Superior temporal gyrus (tissue), 1 donor: ENCODE results near the gene GFOD1.
"Not testable (repeated sequence)": the region's sequence is repeated elsewhere in the genome, so short reads cannot be mapped to it uniquely, and the experiment has no call there.

Experiments used
- DNase-seq: peaks from one replicate; pipeline ENCODE4 v3.0.0-alpha.2; 2016; ENCODE audit errors: extremely low spot score

GFOD1 gene

DNA sequence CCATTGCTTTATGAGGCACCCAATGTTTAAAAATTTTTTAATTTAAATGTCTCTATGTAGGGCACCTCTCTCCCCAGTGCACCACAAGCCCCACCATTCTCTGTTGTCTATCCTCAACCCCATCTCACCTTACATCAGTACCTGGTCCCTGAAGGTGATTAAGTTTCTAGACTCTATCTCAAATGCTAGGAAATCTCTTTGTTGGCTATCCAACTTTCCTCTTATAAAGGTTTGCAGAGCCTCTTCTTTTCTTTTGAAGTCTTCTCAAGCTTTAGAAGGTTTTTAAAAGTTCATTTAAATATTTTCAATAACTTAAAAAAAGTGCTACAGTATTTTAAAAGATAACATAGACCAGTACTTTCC lies 82.5 kb downstream of the GFOD1 start:
- DNase-seq: no peak

DNA sequence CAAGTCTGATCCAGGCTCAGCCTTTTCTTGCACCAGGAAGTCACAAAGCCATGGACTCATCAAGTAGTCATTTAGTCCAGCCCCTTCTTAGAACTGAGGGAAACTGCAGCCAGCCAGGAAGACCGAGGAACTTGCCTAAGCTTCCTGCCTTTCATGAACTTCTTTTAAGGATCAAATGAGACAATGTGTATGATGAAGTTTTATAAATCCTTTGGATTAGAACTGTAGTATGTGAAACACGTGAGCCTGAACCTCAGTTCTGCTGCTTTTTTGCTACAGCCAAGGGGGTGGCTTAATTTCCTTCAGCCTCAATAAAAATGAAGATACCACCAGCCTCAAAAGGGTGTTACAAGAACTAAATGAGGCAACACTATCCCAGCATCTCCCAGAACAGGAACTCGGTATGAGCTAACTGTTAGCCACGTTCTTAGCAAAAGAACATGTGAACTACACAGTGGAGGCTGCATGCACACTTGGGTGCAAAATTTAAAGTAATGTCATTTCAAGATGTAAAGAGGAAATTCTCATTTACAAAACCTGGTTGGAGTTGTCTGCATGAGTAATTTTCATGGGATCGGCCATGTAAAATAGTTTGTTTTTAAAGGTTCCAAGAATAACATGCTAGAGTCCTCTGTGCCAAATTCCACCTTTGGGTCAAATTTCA lies 83.0 kb downstream of the GFOD1 start:
- no peak for DNase-seq

GRCh38 chr6:13402711-13403110 lies 84.7 kb downstream of the GFOD1 start:
- DNase-seq: no peak

- no peak for DNase-seq
Measured at GRCh38 chr6:13400772-13401171, 86.6 kb downstream of the GFOD1 start.

DNA sequence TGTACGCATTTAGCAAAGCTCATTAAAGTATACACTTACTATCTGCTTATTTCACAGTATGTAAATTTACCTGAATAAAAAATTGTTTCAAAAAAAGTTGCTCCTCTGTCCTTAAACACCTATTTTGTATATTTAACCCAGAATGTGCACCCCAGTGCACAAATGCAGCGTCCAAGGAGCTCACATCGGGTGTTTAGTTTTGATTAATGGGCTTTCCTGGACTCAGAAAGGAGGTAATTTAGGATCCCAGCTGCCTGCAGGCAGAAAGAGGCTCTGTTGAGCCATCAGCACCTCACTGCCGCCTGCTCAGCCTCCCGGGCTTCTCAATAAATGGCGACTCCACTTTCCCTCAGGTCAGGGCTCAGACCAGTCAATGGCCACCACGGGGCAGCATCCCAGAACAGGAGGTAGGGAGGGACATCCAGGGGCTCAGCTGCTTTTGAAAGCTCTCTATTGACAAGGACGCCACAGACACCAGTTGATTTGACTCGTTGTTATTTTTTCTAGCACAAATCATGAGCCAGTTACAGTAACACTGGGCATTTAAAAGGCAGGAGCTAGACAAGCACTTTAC lies 88.9 kb downstream of the GFOD1 start:
- no peak for DNase-seq

GRCh38 chr6:13398069-13398381 lies 89.4 kb downstream of the GFOD1 start:
- no peak for DNase-seq

DNA sequence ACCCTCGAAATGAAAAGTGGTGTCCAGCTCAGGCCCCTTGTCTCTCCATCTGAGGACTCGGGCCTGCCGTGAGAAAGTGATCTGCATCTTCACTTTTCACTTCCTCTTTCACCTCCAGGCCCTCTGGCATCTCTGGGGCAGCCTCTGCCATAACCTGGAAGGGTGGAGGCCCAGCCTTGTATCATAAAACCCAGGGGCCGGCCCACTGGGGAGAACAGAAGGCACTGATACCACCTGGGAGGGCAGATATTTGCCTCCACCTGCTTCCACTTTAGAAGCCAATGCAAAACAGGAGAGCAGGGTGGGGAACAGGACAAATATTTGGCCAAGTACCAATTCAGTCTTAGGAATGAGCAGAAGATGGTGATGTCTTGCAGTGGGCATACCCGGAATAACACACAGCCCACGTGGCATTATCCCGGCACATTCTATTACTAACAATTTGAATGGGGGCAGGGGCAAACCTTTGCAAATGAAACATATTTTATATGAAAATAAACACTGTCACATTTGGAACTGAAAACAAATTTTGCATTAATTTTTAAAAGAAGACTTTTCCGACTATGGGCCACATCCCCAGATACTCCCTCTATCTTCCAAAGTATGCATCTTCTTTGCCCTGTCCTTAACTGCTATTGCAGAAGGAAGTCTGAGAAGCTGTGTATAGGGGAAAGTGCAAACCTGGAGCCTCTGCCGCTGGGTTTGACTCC lies 89.9 kb downstream of the GFOD1 start:
- DNase-seq: no peak

GRCh38 chr6:13396241-13396792 lies 91.1 kb downstream of the GFOD1 start:
- no peak for DNase-seq

- peak; percentile 87 for DNase-seq
Measured at GRCh38 chr6:13395272-13396237, 91.8 kb downstream of the GFOD1 start.

DNA sequence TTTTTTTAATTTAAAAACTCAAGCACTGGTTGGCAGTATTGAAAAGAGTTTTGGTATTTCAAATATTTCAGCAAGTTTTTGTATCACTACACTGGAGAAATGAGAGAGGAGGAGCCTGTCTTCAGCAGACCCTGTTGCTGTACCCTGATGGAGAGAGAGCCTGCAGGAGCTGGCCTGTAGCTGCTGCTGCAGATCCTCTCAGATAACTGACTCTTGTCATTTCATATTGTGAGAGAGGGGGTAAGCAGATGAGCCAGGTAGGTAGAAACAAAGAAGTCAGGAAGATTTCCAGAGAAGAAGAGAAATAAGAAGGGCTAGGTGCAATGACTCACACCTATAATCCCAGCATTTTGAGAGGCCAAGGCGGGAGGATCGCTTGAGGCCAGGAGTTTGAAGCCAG lies 94.9 kb downstream of the GFOD1 start:
- peak; percentile 2 for DNase-seq

GRCh38 chr6:13391537-13391936 lies 95.9 kb downstream of the GFOD1 start:
- DNase-seq: no peak

DNA sequence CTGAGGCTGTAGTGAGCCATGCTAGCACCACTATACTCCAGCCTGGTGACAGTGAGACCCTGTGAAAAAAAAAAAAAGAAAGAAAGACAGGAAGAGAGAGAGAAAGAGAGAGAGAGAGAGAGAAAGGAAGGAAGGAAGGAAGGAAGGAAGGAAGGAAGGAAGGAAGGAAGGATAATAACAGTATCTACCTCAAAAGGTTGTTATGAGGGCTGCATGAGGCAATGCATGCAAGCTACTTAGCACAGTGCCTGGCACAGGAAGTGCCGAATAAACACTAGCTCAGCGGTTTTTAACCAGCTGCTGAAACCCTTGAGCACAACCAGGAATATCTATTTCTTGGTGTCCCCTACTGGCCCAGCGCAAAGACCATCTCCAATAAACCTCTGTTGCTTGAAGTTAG lies 96.7 kb downstream of the GFOD1 start:
- no peak for DNase-seq

DNA sequence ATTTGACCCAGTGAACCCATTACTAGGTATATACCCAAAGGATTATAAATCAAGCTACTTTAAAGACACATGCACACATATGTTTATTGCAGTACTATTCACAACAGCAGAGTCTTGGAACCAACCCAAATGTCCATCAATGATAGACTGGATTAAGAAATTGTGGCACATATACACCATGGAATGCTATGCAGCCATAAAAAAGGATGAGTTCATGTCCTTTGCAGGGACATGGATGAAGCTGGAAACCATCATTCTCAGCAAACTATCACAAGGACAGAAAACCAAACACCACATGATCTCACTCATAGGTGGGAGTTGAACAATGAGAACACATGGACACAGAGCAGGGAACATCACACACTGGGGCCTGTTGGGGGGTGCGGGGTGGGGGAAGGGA lies 98.2 kb downstream of the GFOD1 start:
- DNase-seq: not testable (repeated sequence)

DNA sequence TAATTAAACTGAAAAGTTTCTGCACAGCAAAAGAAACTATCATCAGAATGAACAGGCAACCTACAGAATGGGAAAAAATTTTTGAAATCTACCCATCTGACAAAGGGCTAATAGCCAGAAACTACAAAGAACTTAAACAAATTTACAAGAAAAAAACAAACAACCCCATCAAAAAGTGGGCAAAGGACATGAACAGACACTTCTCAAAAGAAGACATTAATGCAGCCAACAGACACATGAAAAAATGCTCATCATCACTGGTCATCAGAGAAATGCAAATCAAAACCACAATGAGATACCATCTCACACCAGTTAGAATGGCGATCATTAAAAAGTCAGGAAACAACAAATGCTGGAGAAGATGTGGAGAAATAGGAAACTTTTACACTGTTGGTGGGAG lies 98.6 kb downstream of the GFOD1 start:
- DNase-seq: not testable (repeated sequence)

DNA sequence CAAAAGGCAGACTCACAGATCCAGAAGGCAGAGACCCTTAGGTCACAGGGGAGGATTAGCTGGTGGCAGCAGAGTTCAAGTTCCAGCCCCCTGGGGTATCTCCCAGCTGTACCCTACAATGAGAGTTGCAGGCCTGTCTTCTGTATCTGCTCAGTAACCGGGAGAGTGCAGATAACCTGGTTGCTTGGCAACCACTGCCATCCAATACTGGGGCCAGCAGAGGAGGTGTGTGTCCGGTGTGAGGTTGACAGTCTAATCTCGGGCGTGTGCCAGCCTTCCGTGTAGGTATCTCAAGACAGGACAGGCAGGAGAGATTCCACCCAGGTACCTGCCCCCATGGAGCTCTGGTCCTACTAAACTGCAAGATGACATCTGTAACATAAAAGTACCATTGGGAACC lies 102.4 kb downstream of the GFOD1 start:
- no peak for DNase-seq

DNA sequence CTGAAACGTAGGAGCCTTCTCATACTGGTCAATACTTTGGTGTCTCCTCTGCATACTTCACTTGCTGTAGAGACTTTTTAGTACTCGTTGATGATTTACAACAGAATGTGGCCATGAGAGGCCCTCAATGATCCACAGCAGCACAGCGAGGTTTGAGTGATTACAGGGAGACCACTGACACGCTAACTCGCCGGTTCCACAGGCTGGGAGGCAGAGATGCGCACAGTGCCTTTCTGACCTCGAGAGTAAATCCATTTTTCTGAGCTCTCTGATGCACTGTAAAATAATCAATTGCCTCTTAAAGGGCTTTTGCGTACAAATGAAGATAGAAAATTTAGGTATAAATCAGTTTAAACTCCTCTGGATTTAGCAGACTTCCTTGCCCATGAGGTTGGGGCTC lies 102.9 kb downstream of the GFOD1 start:
- no peak for DNase-seq

DNA sequence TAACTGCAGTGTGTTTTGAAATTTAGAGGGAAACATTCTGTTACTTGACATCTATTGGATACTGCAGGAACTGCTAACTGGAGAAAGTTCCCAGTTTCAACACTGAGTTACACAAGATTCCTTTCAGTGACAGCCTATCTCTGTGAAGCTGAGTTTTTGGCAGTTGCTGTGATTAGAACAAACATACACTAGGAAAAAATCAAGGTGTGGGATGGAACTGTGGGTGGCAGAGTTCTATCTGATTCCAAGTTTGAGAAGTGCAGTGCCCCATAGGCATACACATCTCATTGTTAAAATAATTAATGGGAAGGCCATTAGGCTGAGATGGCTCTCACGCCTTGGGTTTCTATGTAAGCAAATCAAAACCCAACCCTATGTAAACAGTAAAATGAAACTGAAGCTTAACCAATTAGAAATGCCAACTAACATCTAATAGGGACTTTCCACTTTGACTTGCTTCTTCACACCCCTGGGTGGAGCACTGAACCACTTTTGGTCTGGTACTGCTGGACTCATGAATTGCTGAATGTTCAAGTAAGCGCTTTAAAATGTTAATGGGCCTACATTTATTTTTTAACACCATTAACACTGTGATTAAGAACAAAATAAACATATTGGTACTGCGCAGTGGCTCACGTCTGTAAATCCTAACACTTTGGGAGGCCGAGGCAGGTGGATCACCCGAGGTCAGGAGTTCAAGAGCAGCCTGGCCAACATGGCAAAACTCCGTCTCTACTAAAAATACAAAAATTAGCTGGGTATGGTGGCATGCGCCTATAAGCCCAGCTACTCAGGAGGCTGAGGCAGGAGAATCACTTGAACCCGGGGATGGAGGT lies 103.9 kb downstream of the GFOD1 start:
- DNase-seq: peak; percentile 30

GRCh38 chr6:13380761-13381160 lies 106.6 kb downstream of the GFOD1 start:
- DNase-seq: no peak

- DNase-seq: no peak
Measured at GRCh38 chr6:13378669-13379590, 108.5 kb downstream of the GFOD1 start.
